Astrocyte of the spinal cord (primary cell): ENCODE results near the gene SMAD6.
"Not testable (repeated sequence)": the region's sequence is repeated elsewhere in the genome, so short reads cannot be mapped to it uniquely, and the experiment has no call there.

ENCODE experiments used
- DNase-seq: peaks from one replicate; pipeline ENCODE4 v3.0.0; 2011; ENCODE audit warnings: low read depth, low spot score
- H3K4me3 ChIP-seq: 2 replicates; pipeline ENCODE4 v1.5.1; 2011; ENCODE audit warnings: low read depth, mild to moderate bottlenecking, low read length, moderate library complexity
- CTCF ChIP-seq: IDR thresholded peaks from 2 replicates; pipeline ENCODE4 v1.5.1; 2012; ENCODE audit warnings: low read depth, mild to moderate bottlenecking, low read length, inconsistent platforms
- in situ Hi-C: cut with HindIII; loops from 2 replicates; pipeline ENCODE4 v1.10.0; 2017; ENCODE audit warnings: low sequenced_read_pairs

Gene SMAD6

GRCh38 chr15:66827039-66827697 is 125.1 kb downstream of the SMAD6 start:
- TF ChIP-seq CTCF, result no peak
- H3K4me3 ChIP-seq, result no peak overlapping the region
- in situ Hi-C loops, result no loop called here
- no peak for DNase-seq

- no peak overlapping the region for H3K4me3 ChIP-seq
- no peak for TF ChIP-seq CTCF
- in situ Hi-C loops, result no loop called here
- DNase-seq, result no peak
Observed at GRCh38 chr15:66827698-66828055, 125.6 kb downstream of the SMAD6 start.

- H3K4me3 ChIP-seq, in situ Hi-C loops, DNase-seq: not testable (repeated sequence)
Observed at GRCh38 chr15:66828817-66829541, 126.9 kb downstream of the SMAD6 start.

- no peak for TF ChIP-seq CTCF
- in situ Hi-C loops, result no loop called here
Observed at GRCh38 chr15:66829551-66830121, 127.6 kb downstream of the SMAD6 start.

GRCh38 chr15:66830358-66830757 is 128.3 kb downstream of the SMAD6 start:
- in situ Hi-C loops, result no loop called here
- H3K4me3 ChIP-seq, result no peak overlapping the region
- no peak for TF ChIP-seq CTCF
- DNase-seq, result peak; percentile 58

More at GRCh38 chr15:66829551-66830121, 127.6 kb downstream of the SMAD6 start:
- DNase-seq, result no peak
- H3K4me3 ChIP-seq, result no peak overlapping the region

GRCh38 chr15:66830823-66831222 is 128.8 kb downstream of the SMAD6 start:
- H3K4me3 ChIP-seq, result no peak overlapping the region
- TF ChIP-seq CTCF, result no peak
- in situ Hi-C loops, result no loop called here
- DNase-seq, result no peak

- in situ Hi-C loops, result no loop called here
- TF ChIP-seq CTCF, result no peak
Observed at GRCh38 chr15:66831289-66831688, 129.3 kb downstream of the SMAD6 start.

More at GRCh38 chr15:66831289-66831688, 129.3 kb downstream of the SMAD6 start:
- DNase-seq, result no peak
- no peak overlapping the region for H3K4me3 ChIP-seq
